Upper lobe of left lung (tissue), 4 donors: ENCODE measurements around the gene EMID1.

Experiments
- EP300 ChIP-seq, 4 donors: sonication (generic); formaldehyde crosslinking; IDR thresholded peaks; one replicate each; pipeline ENCODE4 v1.5.1; 2017; ENCODE audit warnings: antibody characterized with exemption in 4 of 4, control low read depth in 2 of 4
- POLR2AphosphoS5 ChIP-seq, 2 donors: sonication (generic); formaldehyde crosslinking; IDR thresholded peaks; one replicate each; pipeline ENCODE4 v1.5.1; 2017; ENCODE audit warnings: antibody characterized with exemption in 2 of 2
- TF ChIP-seq, protein P1 (sequence below), 6 experiments: fragments of 450-650 bp in 4 of 6; fragments of 200-600 bp in 2 of 6; sonication (generic) in 2 of 6; IDR thresholded peaks; one replicate each; pipeline ENCODE4 v1.5.1; 2016 to 2019; ENCODE audit warnings: antibody characterized with exemption in 6 of 6

DNA sequence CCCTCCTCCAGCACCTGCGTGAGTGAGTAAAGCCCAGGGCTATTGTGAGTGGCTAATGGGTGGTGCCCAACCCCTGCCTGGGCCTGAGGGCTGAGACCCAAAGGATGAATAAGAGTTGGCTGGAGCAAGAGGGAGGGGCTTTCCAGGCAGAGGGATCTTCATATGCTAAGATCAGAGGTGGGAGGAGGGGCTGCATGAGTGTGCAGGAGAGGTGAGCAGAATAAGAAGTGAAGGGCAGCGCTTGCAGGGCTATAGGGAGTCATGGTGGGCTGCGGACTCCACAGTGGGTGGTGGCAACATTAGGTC, 3.9 kb downstream of the EMID1 start:
- TF ChIP-seq, protein P1, sequence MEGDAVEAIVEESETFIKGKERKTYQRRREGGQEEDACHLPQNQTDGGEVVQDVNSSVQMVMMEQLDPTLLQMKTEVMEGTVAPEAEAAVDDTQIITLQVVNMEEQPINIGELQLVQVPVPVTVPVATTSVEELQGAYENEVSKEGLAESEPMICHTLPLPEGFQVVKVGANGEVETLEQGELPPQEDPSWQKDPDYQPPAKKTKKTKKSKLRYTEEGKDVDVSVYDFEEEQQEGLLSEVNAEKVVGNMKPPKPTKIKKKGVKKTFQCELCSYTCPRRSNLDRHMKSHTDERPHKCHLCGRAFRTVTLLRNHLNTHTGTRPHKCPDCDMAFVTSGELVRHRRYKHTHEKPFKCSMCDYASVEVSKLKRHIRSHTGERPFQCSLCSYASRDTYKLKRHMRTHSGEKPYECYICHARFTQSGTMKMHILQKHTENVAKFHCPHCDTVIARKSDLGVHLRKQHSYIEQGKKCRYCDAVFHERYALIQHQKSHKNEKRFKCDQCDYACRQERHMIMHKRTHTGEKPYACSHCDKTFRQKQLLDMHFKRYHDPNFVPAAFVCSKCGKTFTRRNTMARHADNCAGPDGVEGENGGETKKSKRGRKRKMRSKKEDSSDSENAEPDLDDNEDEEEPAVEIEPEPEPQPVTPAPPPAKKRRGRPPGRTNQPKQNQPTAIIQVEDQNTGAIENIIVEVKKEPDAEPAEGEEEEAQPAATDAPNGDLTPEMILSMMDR (IDR thresholded peaks at IDR 0.05) = no peak
- TF ChIP-seq POLR2AphosphoS5 (IDR thresholded peaks at IDR 0.05) (no peak), EP300 (IDR thresholded peaks at IDR 0.05) (no peak)
